Endothelial cell of hepatic sinusoid (primary cell): Measurements from ENCODE around the gene MAN2B2.
"Not testable (repeated sequence)": the region's sequence is repeated elsewhere in the genome, so short reads cannot be mapped to it uniquely, and the experiment has no call there.

ENCODE experiments used
- in situ Hi-C: cut with HindIII; loops from 2 replicates; pipeline ENCODE4 v1.10.0; 2017; ENCODE audit warnings: low sequenced_read_pairs

Gene MAN2B2

DNA sequence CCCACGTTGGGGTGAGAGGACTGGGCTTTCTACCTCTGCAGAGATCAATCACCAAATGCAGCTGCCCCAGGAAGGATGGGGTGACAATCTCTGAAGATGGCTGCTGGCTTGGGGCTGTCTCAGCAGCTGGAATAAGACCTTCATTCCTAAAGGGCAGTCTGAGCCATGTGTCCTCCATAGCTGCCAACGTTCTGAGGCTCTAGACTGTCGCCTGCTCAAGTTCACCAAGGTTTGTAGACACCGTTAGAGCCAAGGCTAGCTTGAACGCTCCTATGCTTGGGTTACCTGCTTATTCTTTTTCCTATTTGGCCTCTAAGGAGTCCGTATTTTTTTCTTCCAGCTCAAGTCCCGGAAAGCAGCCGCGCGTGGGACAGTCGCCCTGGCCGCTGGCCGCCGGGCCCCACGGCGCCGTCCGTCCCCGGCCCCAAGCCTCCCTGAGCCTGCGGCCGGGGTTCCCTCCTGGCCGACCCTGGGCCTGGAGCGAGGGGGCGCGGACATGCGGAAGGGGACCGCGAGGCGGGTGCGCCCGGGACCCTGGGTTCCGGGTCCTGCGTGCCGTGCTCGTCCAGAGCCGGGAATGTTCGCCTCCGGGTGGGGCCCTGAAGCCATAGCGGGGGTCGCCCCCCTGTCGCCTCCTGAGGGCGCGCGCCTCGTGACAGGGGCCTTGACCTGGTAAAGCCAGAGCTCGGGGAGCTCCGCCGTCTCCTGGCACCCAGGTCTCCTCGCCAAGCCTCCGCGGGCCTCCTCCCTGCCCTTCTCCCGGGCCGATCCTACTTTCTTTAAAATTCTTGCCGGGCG, 88.8 kb downstream of the MAN2B2 start:
- in situ Hi-C loops: loop anchor here (5.0 kb wide), 3 partner anchors 61 to 91 kb away; no protein-coding TSS in a partner anchor

DNA sequence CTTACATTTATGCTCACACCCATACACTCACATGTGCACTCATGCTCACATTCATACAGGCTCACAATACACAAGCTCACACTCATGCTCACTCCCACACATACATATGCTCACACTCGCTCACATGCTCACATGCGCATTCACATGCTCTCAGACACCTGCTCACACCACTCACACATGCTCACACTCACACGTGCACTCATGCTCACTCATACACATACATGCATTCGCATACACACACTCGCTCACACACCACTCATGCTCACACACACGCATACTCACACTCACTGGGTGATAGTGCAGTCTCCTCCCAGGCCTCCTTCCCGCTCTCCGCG, 90.3 kb downstream of the MAN2B2 start:
- in situ Hi-C loops: no loop called here

DNA sequence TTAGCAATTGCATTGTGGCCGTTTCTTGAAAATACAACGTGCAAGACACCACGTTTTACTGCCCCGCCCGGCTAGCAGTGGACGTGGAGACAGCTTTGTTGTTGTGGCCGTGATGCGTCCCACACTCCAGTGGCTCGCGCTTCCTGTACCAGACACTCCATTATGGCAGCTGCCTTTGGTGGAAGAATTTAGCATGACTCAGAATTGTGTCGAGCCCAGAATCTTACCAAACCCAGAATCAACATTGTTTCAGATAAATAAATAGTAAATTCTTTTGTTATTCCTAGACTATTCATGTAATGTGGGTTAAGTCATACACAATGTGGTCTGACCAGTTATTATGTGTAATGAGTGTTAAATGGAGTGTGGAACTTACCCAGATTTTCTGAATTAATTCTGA, 93.4 kb downstream of the MAN2B2 start:
- in situ Hi-C loops: no loop called here

DNA sequence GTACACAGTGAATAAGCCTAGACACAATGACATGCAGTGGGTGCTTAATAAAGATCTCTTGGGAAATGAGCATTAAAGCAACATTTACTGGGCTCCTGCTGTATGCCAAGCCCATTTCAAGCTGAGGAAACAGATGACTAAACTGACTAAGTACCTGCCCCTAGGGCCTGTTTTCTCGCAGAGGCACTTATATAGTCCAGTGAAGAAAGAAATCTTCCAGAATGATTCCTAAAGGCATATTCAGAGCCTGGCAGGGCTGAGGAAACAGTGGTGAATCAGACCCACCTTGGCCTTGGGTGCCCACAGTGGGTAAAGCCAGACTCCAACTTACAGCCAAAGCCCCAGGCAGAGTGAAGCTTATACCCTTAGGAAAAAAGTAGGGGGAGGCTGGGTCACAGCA, 96.7 kb downstream of the MAN2B2 start:
- in situ Hi-C loops: no loop called here

DNA sequence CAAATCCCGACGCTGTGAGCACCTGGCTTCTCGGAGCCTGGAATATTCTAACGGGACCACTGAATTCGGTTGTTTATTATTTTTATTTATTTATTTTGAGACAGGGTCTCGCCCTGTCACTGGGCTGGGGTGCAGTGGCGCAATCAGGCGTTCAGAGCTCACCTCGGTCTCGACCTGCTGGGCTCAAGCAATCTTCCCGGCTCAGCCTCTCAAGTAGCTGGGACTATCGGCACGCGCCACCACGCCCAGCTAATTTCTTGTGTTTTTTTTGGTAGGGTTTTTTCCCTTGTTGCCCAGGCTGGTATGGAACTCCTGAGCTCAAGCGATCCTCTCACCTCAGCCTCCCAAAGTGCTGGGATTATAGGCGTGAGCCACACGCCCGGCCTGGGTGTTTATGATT, 97.1 kb downstream of the MAN2B2 start:
- in situ Hi-C loops: no loop called here

DNA sequence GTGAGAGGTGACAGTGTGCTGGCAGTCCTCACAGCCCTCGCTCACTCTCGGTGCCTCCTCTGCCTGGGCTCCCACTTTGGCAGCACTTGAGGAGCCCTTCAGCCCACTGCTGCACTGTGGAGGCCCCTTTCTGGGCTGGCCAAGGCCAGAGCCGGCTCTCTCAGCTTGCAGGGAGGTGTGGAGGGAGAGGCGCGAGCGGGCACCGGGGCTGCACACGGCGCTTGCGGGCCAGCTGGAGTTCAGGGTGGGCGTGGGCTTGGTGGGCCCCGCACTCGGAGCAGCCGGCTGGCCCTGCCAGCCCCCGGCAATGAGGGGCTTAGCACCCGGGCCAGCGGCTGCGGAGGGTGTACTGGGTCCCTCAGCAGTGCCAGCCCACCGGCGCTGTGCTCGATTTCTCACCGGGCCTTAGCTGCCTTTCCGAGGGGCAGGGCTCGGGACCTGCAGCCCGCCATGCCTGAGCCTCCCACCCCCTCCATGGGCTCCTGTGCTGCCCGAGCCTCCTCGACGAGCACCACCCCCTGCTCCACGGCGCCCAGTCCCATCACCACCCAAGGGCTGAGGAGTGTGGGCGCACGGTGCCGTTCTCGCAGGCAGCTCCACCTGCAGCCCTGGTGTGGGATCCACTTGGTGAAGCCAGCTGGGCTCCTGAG, 97.7 kb downstream of the MAN2B2 start:
- in situ Hi-C loops: not testable (repeated sequence)
